Panc1 (cell line): ENCODE measurements around the gene FNIP1.

Source experiments
- CTCF ChIP-seq: fragments of 450-650 bp; IDR thresholded peaks from 2 replicates; pipeline ENCODE4 v1.5.1; 2017; ENCODE audit warnings: mild to moderate bottlenecking
- TCF7L2 ChIP-seq: IDR thresholded peaks from 2 replicates; pipeline ENCODE4 v1.6.1; 2011; ENCODE audit warnings: mild to moderate bottlenecking, low read depth, low read length, inconsistent platforms

GRCh38 chr5:131639148-131639547 is 157.7 kb downstream of the FNIP1 start:
- TF ChIP-seq CTCF (no peak), TCF7L2 (no peak)
